Endothelial cell of umbilical vein (primary cell): Measurements from ENCODE around the gene MAG. TPM values are rescaled to one million over a fixed set of nuclear protein-coding genes. Genes with fewer than 3 reads are reported as not detected.

Experiments
- BruUV-seq: library from RNA; stranded (reverse); fragments of 400-500 nt; replicated peaks from 2 replicates; lab custom pipeline; 2021; lab: Mats Ljungman, UMichigan
- CTCF ChIA-PET: fragments of 300-600, 350-600 bp; sonication (Branson Sonifier 250); formaldehyde crosslinking; loops from one replicate; lab custom pipeline; 2021; ENCODE audit warnings: antibody characterized with exemption, inconsistent platforms; lab: Charles Lee
- POLR2A ChIA-PET: fragments of 300-600, 350-600 bp; sonication (Branson Sonifier 250); formaldehyde crosslinking; loops from one replicate; lab custom pipeline; 2021; ENCODE audit warnings: antibody characterized with exemption, inconsistent platforms; lab: Charles Lee
- DNase-seq: peaks from one replicate; pipeline ENCODE4 v3.0.0-alpha.2; 2011; ENCODE audit warnings: low read depth, low spot score
- FAIRE-seq: peaks from 2 replicates; lab custom pipeline; 2011; peaks lifted over from hg19 to GRCh38; lab: Jason Lieb, UNC
- H2AFZ ChIP-seq: 2 replicates; pipeline ENCODE4 v1.6.0; 2012; ENCODE audit warnings: low read depth, low read length, control low read depth, inconsistent platforms
- H3K27ac ChIP-seq: 2 replicates; pipeline ENCODE4 v1.5.1; 2011; ENCODE audit warnings: low read depth, mild to moderate bottlenecking, control low read depth, low read length, moderate library complexity; ENCODE audit not compliant: insufficient read depth
- H3K27me3 ChIP-seq, 2 experiments: 2 replicates each; pipeline versions ENCODE4 v1.6.0 to v1.6.1; 2011; ENCODE audit warnings: low read length in 2 of 2, mixed read lengths in 1 of 2; ENCODE audit not compliant: control insufficient read depth in 2 of 2, insufficient read depth in 2 of 2
- H3K36me3 ChIP-seq, 2 experiments: 2 replicates in 1 of 2; 3 replicates in 1 of 2; pipeline ENCODE4 v1.5.1; 2011; ENCODE audit warnings: low read length in 2 of 2, mild to moderate bottlenecking in 1 of 2, moderate library complexity in 1 of 2; ENCODE audit not compliant: control insufficient read depth in 2 of 2, insufficient read depth in 2 of 2; ENCODE audit errors: extremely low read depth in 1 of 2
- H3K4me1 ChIP-seq: 3 replicates; pipeline ENCODE4 v1.5.1; 2011; ENCODE audit warnings: mild to moderate bottlenecking, low read length; ENCODE audit not compliant: control insufficient read depth, insufficient read depth; ENCODE audit errors: extremely low read depth
- H3K4me2 ChIP-seq: 2 replicates; pipeline ENCODE4 v1.6.1; 2011; ENCODE audit warnings: low read length, control low read depth, mixed read lengths; ENCODE audit not compliant: insufficient read depth
- H3K4me3 ChIP-seq, 3 experiments: fragments of 200-600 bp in 1 of 3; sonication (generic), shearing (Covaris generic) in 1 of 3; replicated peaks in 1 of 3; 2 replicates each; pipeline ENCODE4 v1.5.1; 2011 to 2016; ENCODE audit warnings: control low read depth in 3 of 3, low read length in 3 of 3, mild to moderate bottlenecking in 2 of 3, inconsistent platforms in 1 of 3, low read depth in 1 of 3, moderate library complexity in 1 of 3; ENCODE audit not compliant: insufficient read depth in 1 of 3
- H3K79me2 ChIP-seq: 2 replicates; pipeline ENCODE4 v1.6.0; 2012; ENCODE audit warnings: low read length, inconsistent platforms; ENCODE audit not compliant: control insufficient read depth, insufficient read depth
- H3K9ac ChIP-seq: replicated peaks from 2 replicates; pipeline ENCODE3; 2011; ENCODE audit warnings: low read length, control low read depth; ENCODE audit not compliant: insufficient read depth; ENCODE audit errors: extremely low read depth
- H3K9me1 ChIP-seq: replicated peaks from 3 replicates; pipeline ENCODE4 v1.6.0; 2011; ENCODE audit warnings: mild to moderate bottlenecking, low read length; ENCODE audit not compliant: control insufficient read depth, insufficient read depth; ENCODE audit errors: extremely low read depth
- H3K9me3 ChIP-seq: replicated peaks from 2 replicates; pipeline ENCODE4 v1.5.1; 2012; ENCODE audit warnings: low read length, inconsistent platforms; ENCODE audit not compliant: control insufficient read depth, insufficient read depth
- H4K20me1 ChIP-seq: replicated peaks from 2 replicates; pipeline ENCODE3; 2011; ENCODE audit warnings: mild to moderate bottlenecking, low read length; ENCODE audit not compliant: control insufficient read depth, insufficient read depth; ENCODE audit errors: extremely low read depth
- CTCF ChIP-seq, 2 donors: IDR thresholded peaks; 1 replicate in 1 of 2; 2 replicates in 1 of 2; pipeline ENCODE4 v1.5.1; 2011; ENCODE audit warnings: low read length in 2 of 2, mild to moderate bottlenecking in 2 of 2, moderate library complexity in 2 of 2, control low read depth in 1 of 2, inconsistent platforms in 1 of 2, low read depth in 1 of 2; ENCODE audit not compliant: insufficient read depth in 1 of 2; ENCODE audit errors: extremely low read depth in 1 of 2
- EZH2 ChIP-seq: IDR thresholded peaks from 2 replicates; pipeline ENCODE4 v1.6.1; 2012; ENCODE audit warnings: borderline replicate concordance, low read depth, mild to moderate bottlenecking, moderate library complexity, low read length, inconsistent platforms; ENCODE audit not compliant: severe bottlenecking
- FOS ChIP-seq: IDR thresholded peaks from 2 replicates; pipeline ENCODE4 v1.6.1; 2011; ENCODE audit warnings: mild to moderate bottlenecking, low read length, moderate library complexity, borderline replicate concordance; ENCODE audit not compliant: insufficient read depth
- GATA2 ChIP-seq: IDR thresholded peaks from 2 replicates; pipeline ENCODE4 v1.7.0; 2011; ENCODE audit warnings: low read depth, mild to moderate bottlenecking, moderate library complexity, mixed read lengths, low read length; ENCODE audit not compliant: insufficient read length, insufficient read depth
- JUN ChIP-seq: IDR thresholded peaks from 2 replicates; pipeline ENCODE4 v1.6.1; 2011; ENCODE audit warnings: borderline replicate concordance, low read depth; ENCODE audit not compliant: insufficient read length, insufficient read depth
- MAX ChIP-seq: IDR thresholded peaks from 2 replicates; pipeline ENCODE4 v1.6.1; 2011; ENCODE audit not compliant: insufficient read depth, insufficient read length
- MYC ChIP-seq: IDR thresholded peaks from one replicate; pipeline ENCODE4 v1.6.1; 2011; ENCODE audit warnings: mild to moderate bottlenecking, low read depth, low read length
- POLR2A ChIP-seq: IDR thresholded peaks from 2 replicates; pipeline ENCODE4 v1.6.1; 2012; ENCODE audit warnings: low read depth, mild to moderate bottlenecking, control low read depth, low read length
- POLR2AphosphoS5 ChIP-seq: IDR thresholded peaks from 2 replicates; pipeline ENCODE4 v1.6.1; 2012; ENCODE audit warnings: low read depth, mild to moderate bottlenecking, control low read depth, low read length, moderate library complexity; ENCODE audit not compliant: insufficient read depth
- dilution Hi-C: fragments of 300-500 bp; cut with MboI; formaldehyde crosslinking; loops from one replicate; pipeline ENCODE4 v1.15.0; 2019; ENCODE audit warnings: low sequenced_read_pairs; ENCODE audit not compliant: extremely low pct_ligation_motif_present
- intact Hi-C: fragments of 100-400 bp; cut with micrococcal nuclease; formaldehyde crosslinking; loops from one replicate; pipeline ENCODE4 v1.10.0; 2022
- polyA plus RNA-seq, 4 experiments: library from polyadenylated mRNA; depleted of rRNA in 3 of 4; stranded (reverse) in 3 of 4; unstranded in 1 of 4; fragments of >200 nt; gene quantifications; 2 replicates each; pipeline versions ENCODE4 v1.2.1 to v1.2.3, GENCODE V29; 2011 to 2012; ENCODE audit warnings: missing spikeins in 1 of 4
- total RNA-seq: library from RNA; stranded (reverse); gene quantifications from 2 replicates; pipeline ENCODE4 v1.2.3, GENCODE V29; 2021

Gene MAG
- total and polyA plus RNA-seq, 2 donors (not counting 3 experiments of a cell fraction or from before 2014, with no cell fraction given) = not detected

GRCh38 chr19:35330475-35330874 is 38.5 kb downstream of the MAG start:
- Histone ChIP-seq H3K79me2 (no peaks in the 10 kb centered on the region), H3K4me3 (no peak overlapping the region), H3K4me1 (no peaks in the 10 kb centered on the region), H3K4me2 (no peak overlapping the region), H4K20me1 (no peaks in the 10 kb centered on the region), H2AFZ (no peak overlapping the region), H3K9me1 (no peaks in the 10 kb centered on the region), H3K9me3 (no peaks in the 10 kb centered on the region), H3K27ac (no peak overlapping the region), H3K9ac (no peak overlapping the region), H3K36me3 (no peaks in the 10 kb centered on the region), H3K27me3 (peaks cover 0 to 3% of the 10 kb centered on the region in 2 experiments)
- ChIA-PET CTCF (no interaction called here), POLR2A (no interaction called here)
- dilution Hi-C loops (no loop called here), intact Hi-C loops (no loop called here)
- no TSS peak for BruUV-seq
- TF ChIP-seq POLR2A = no peak
- TF ChIP-seq FOS = no peak
- TF ChIP-seq JUN = no peak
- no peak for TF ChIP-seq GATA2
- no peak for TF ChIP-seq MAX
- no peak for TF ChIP-seq EZH2
- TF ChIP-seq CTCF (IDR thresholded peaks at IDR 0.05; ENCODE audit: extremely low read depth in 1 of 2, insufficient read depth in 1 of 2, low read depth in 1 of 2, low read length in 2 of 2) = no peak
- no peak for TF ChIP-seq POLR2AphosphoS5
- no peak for TF ChIP-seq MYC
- DNase-seq (no peak), FAIRE-seq (no peak)
